CD14-positive monocyte (primary cell): Measurements from ENCODE around the gene ZC3H7A. TPM values are rescaled to one million over a fixed set of nuclear protein-coding genes. Genes with fewer than 3 reads are reported as not detected.

Experiments
- DNase-seq, 3 donors: peaks; one replicate each; pipeline ENCODE4 v3.0.0-alpha.2; 2011 to 2022
- H2AFZ ChIP-seq: 2 replicates; pipeline ENCODE4 v1.6.0; 2012; ENCODE audit warnings: mild to moderate bottlenecking, low read depth, low read length, inconsistent platforms; ENCODE audit not compliant: insufficient read depth, poor library complexity, severe bottlenecking
- H3K27ac ChIP-seq, 2 donors: 1 replicate in 1 of 2; 2 replicates in 1 of 2; pipeline ENCODE4 v1.5.1; 2012 to 2013; ENCODE audit warnings: low read length in 2 of 2, control low read depth in 1 of 2, inconsistent platforms in 1 of 2, low read depth in 1 of 2, mild to moderate bottlenecking in 1 of 2
- H3K27me3 ChIP-seq, 2 donors: one replicate each; pipeline versions ENCODE4 v1.6.0 to v1.6.1; 2011 to 2013; ENCODE audit warnings: low read length in 2 of 2; ENCODE audit not compliant: control insufficient read depth in 2 of 2, insufficient read depth in 2 of 2
- H3K36me3 ChIP-seq, 2 donors: replicated peaks in 1 of 2; 1 replicate in 1 of 2; 2 replicates in 1 of 2; pipeline versions ENCODE4 v1.5.1 to v1.6.1; 2012 to 2013; ENCODE audit warnings: low read length in 2 of 2, control low read depth in 1 of 2, inconsistent platforms in 1 of 2, mild to moderate bottlenecking in 1 of 2; ENCODE audit not compliant: insufficient read depth in 2 of 2, control insufficient read depth in 1 of 2
- H3K4me1 ChIP-seq, 2 donors: 1 replicate in 1 of 2; 2 replicates in 1 of 2; pipeline versions ENCODE4 v1.5.1 to v1.6.1; 2012 to 2013; ENCODE audit warnings: low read length in 2 of 2, control low read depth in 1 of 2, inconsistent platforms in 1 of 2, mild to moderate bottlenecking in 1 of 2, moderate library complexity in 1 of 2; ENCODE audit not compliant: insufficient read depth in 2 of 2, control insufficient read depth in 1 of 2
- H3K4me2 ChIP-seq: replicated peaks from 2 replicates; pipeline ENCODE3; 2012; ENCODE audit warnings: low read length, moderate library complexity, mild to moderate bottlenecking; ENCODE audit not compliant: poor library complexity, severe bottlenecking; ENCODE audit errors: extremely low read depth
- H3K4me3 ChIP-seq, 3 experiments: fragments of 200-600 bp in 1 of 3; sonication (generic) in 1 of 3; replicated peaks in 1 of 3; 1 replicate in 2 of 3; 2 replicates in 1 of 3; pipeline ENCODE4 v1.5.1; 2011 to 2013; ENCODE audit warnings: low read length in 3 of 3, mild to moderate bottlenecking in 3 of 3, control low read depth in 2 of 3, low read depth in 2 of 3, inconsistent platforms in 1 of 3, moderate library complexity in 1 of 3
- H3K79me2 ChIP-seq: 2 replicates; pipeline ENCODE4 v1.6.0; 2012; ENCODE audit warnings: mild to moderate bottlenecking, control low read depth, inconsistent platforms, low read length, moderate library complexity; ENCODE audit not compliant: insufficient read depth
- H3K9ac ChIP-seq: 2 replicates; pipeline ENCODE4 v1.6.0; 2017; ENCODE audit warnings: low read length, mild to moderate bottlenecking; ENCODE audit not compliant: insufficient read depth, poor library complexity, severe bottlenecking
- H3K9me3 ChIP-seq, 2 donors: replicated peaks in 1 of 2; 1 replicate in 1 of 2; 2 replicates in 1 of 2; pipeline versions ENCODE4 v1.5.1 to v1.6.1; 2012 to 2013; ENCODE audit warnings: low read length in 2 of 2, control low read depth in 1 of 2; ENCODE audit not compliant: control insufficient read depth in 1 of 2, insufficient read depth in 1 of 2
- H4K20me1 ChIP-seq: 2 replicates; pipeline ENCODE4 v1.6.0; 2012; ENCODE audit warnings: mild to moderate bottlenecking, low read length, control low read depth, moderate library complexity; ENCODE audit not compliant: insufficient read depth
- H3K27ac Mint-ChIP-seq, 7 donors: one replicate each; pipeline ENCODE4 v1.8.0; 2020; ENCODE audit warnings: mild to moderate bottlenecking in 7 of 7, mixed read lengths in 7 of 7, moderate library complexity in 6 of 7, inconsistent platforms in 2 of 7
- H3K27me3 Mint-ChIP-seq, 3 donors: one replicate each; pipeline ENCODE4 v1.8.0; 2021 to 2022; ENCODE audit warnings: low read depth in 3 of 3, mild to moderate bottlenecking in 3 of 3, mixed read lengths in 3 of 3, moderate library complexity in 3 of 3, inconsistent platforms in 1 of 3
- H3K36me3 Mint-ChIP-seq, 2 donors: one replicate each; pipeline ENCODE4 v1.8.0; 2020; ENCODE audit warnings: mixed read lengths in 2 of 2, inconsistent platforms in 1 of 2, mild to moderate bottlenecking in 1 of 2
- H3K4me1 Mint-ChIP-seq: one replicate; pipeline ENCODE4 v1.8.0; 2020; ENCODE audit warnings: mild to moderate bottlenecking, mixed read lengths
- H3K4me3 Mint-ChIP-seq, 2 donors: one replicate each; pipeline ENCODE4 v1.8.0; 2020; ENCODE audit warnings: mild to moderate bottlenecking in 2 of 2, mixed read lengths in 2 of 2, moderate library complexity in 1 of 2
- H3K9me3 Mint-ChIP-seq, 7 donors: one replicate each; pipeline ENCODE4 v1.8.0; 2020 to 2022; ENCODE audit warnings: mixed read lengths in 7 of 7, mild to moderate bottlenecking in 6 of 7, moderate library complexity in 6 of 7, inconsistent platforms in 2 of 7
- WGBS: methylation state at CpG from one replicate; pipeline ENCODE4 v1.1.5; 2013; ENCODE audit warnings: missing lambda C conversion rate; ENCODE audit not compliant: insufficient coverage; 5-methylcytosine and 5-hydroxymethylcytosine counted together
- intact Hi-C, 2 donors: fragments of 100-400 bp; cut with micrococcal nuclease; formaldehyde crosslinking; loops; one replicate each; pipeline versions ENCODE4 v1.15.0 to v1.15.1; 2023
- polyA plus RNA-seq, 3 donors: library from polyadenylated mRNA; depleted of rRNA in 1 of 3; unstranded in 2 of 3; stranded (reverse) in 1 of 3; fragments of 300-500 nt in 2 of 3; fragments of >200 nt in 1 of 3; fragmentation: Illumina TruSeq in 2 of 3; gene quantifications; 1 replicate in 2 of 3; 2 replicates in 1 of 3; pipeline ENCODE4 v1.2.3, GENCODE V29; 2012 to 2021
- TF ChIP-seq, protein P1 (sequence below): fragments of 200-600 bp; IDR thresholded peaks from one replicate; pipeline ENCODE4 v1.8.0; 2022; ENCODE audit warnings: antibody characterized with exemption, mild to moderate bottlenecking

ZC3H7A gene
- polyA plus RNA-seq, 3 donors, result 22.6 to 62.0 (median 27.5) TPM

DNA sequence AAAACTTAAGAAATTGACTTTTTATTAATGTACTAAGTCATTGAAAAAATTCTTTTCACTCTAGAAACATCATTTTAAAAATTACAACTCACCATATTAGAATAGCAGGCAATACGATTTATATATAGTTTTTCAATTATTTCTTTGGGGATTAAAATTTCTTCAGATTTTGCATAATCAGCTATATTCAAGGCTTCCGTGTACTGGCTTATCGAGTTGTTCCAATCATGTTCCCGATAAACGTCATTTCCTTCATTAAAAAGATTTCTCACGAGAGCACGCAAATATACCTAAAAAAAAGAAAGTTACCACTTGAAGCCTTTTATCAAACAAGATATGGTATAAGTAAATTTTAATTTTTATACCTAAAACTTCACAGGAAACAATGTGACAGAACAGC is 18.0 kb downstream of the ZC3H7A start:
- TF ChIP-seq, protein P1, sequence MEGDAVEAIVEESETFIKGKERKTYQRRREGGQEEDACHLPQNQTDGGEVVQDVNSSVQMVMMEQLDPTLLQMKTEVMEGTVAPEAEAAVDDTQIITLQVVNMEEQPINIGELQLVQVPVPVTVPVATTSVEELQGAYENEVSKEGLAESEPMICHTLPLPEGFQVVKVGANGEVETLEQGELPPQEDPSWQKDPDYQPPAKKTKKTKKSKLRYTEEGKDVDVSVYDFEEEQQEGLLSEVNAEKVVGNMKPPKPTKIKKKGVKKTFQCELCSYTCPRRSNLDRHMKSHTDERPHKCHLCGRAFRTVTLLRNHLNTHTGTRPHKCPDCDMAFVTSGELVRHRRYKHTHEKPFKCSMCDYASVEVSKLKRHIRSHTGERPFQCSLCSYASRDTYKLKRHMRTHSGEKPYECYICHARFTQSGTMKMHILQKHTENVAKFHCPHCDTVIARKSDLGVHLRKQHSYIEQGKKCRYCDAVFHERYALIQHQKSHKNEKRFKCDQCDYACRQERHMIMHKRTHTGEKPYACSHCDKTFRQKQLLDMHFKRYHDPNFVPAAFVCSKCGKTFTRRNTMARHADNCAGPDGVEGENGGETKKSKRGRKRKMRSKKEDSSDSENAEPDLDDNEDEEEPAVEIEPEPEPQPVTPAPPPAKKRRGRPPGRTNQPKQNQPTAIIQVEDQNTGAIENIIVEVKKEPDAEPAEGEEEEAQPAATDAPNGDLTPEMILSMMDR, result no peak
- intact Hi-C loops, result loop anchor here in 1 of 2 donors (5.0 kb wide), 1 partner anchor 37 kb away; the partner anchor contains the start of gene TXNDC11
- H3K4me2 ChIP-seq, result no peak overlapping the region
- peaks cover 19% of the 10 kb centered on the region in 2 donors for H3K4me1 ChIP-seq
- H3K9me3 ChIP-seq, result no peaks in the 10 kb centered on the region
- Mint-ChIP-seq H3K4me3 (no peak overlapping the region), H3K36me3 (peaks cover 45 to 70% of the 10 kb centered on the region in 2 donors), H3K27ac (no peak overlapping the region), H3K27me3 (no peaks in the 10 kb centered on the region), H3K4me1 (peaks cover 23% of the 10 kb centered on the region), H3K9me3 (no peaks in the 10 kb centered on the region)
- DNase-seq, result no peak
- H3K27me3 ChIP-seq, result no peaks in the 10 kb centered on the region
- no CpG with 5 or more reads among the region's 7 CpGs for WGBS
- no peak overlapping the region for H3K9ac ChIP-seq
- H3K36me3 ChIP-seq, result peaks cover 61 to 78% of the 10 kb centered on the region in 2 donors
- no peak overlapping the region for H3K27ac ChIP-seq
- no peak overlapping the region for H3K4me3 ChIP-seq
- H3K79me2 ChIP-seq, result peaks cover 72% of the 10 kb centered on the region
- H4K20me1 ChIP-seq, result peaks cover 75% of the 10 kb centered on the region
- H2AFZ ChIP-seq, result no peak overlapping the region

- peaks cover 6 to 10% of the 10 kb centered on the region in 2 donors for H3K4me1 ChIP-seq
- peaks cover 80 to 92% of the 10 kb centered on the region in 2 donors for H3K36me3 ChIP-seq
- no peaks in the 10 kb centered on the region for H3K27me3 Mint-ChIP-seq
- no peak overlapping the region for H3K4me2 ChIP-seq
- H3K4me3 ChIP-seq, result no peak overlapping the region
- no peaks in the 10 kb centered on the region for H3K9me3 Mint-ChIP-seq
- no peaks in the 10 kb centered on the region for H3K9me3 ChIP-seq
- peaks cover 42% of the 10 kb centered on the region for H3K79me2 ChIP-seq
- H3K4me1 Mint-ChIP-seq, result peaks cover 3% of the 10 kb centered on the region
- TF ChIP-seq, protein P1, result no peak
- H3K27me3 ChIP-seq, result no peaks in the 10 kb centered on the region
- no peak overlapping the region for H3K4me3 Mint-ChIP-seq
- no peak for DNase-seq
- H3K27ac Mint-ChIP-seq, result peak overlapping the region in 3 of 7 donors; percentile 33 to 42 (median 35)
- intact Hi-C loops, result no loop called here
- no CpG with 5 or more reads among the region's 3 CpGs for WGBS
- no peak overlapping the region for H3K9ac ChIP-seq
- peak overlapping the region in 1 of 2 donors; percentile 67 for H3K27ac ChIP-seq
- peaks cover 45% of the 10 kb centered on the region for H4K20me1 ChIP-seq
- H3K36me3 Mint-ChIP-seq, result peaks cover 56 to 87% of the 10 kb centered on the region in 2 donors
- no peak overlapping the region for H2AFZ ChIP-seq
Measured at GRCh38 chr16:11774065-11774626, 22.9 kb downstream of the ZC3H7A start.
